Endodermal cell (in vitro differentiated cells): Measurements from ENCODE around the gene BRD7. TPM values are rescaled to one million over a fixed set of nuclear protein-coding genes. Genes with fewer than 3 reads are reported as not detected.

ENCODE experiments used
- DNase-seq: peaks from one replicate; pipeline ENCODE4 v3.0.0-alpha.2; 2017
- H3K27ac ChIP-seq: 2 replicates; pipeline ENCODE4 v1.5.1; 2013; ENCODE audit warnings: mild to moderate bottlenecking, low read depth, low read length, moderate library complexity
- H3K27me3 ChIP-seq: 2 replicates; pipeline ENCODE4 v1.6.1; 2013; ENCODE audit warnings: mild to moderate bottlenecking, low read length, moderate library complexity; ENCODE audit not compliant: insufficient read depth, control insufficient read depth, poor library complexity, severe bottlenecking
- H3K36me3 ChIP-seq: 2 replicates; pipeline ENCODE4 v1.7.0; 2013; ENCODE audit warnings: mild to moderate bottlenecking, low read length, moderate library complexity; ENCODE audit not compliant: control insufficient read depth, insufficient read depth
- H3K4me1 ChIP-seq: one replicate; pipeline ENCODE4 v1.7.0; 2013; ENCODE audit warnings: low read length; ENCODE audit not compliant: control insufficient read depth, insufficient read depth
- H3K4me3 ChIP-seq: 2 replicates; pipeline ENCODE4 v1.5.1; 2013; ENCODE audit warnings: mild to moderate bottlenecking, low read length, moderate library complexity
- H3K9ac ChIP-seq: 2 replicates; pipeline ENCODE4 v1.6.1; 2013; ENCODE audit warnings: mild to moderate bottlenecking, low read length, moderate library complexity; ENCODE audit not compliant: poor library complexity, severe bottlenecking; ENCODE audit errors: extremely low read depth
- H3K9me3 ChIP-seq: 2 replicates; pipeline ENCODE4 v1.6.1; 2013; ENCODE audit warnings: mild to moderate bottlenecking, low read length, moderate library complexity; ENCODE audit not compliant: control insufficient read depth
- H3K27ac Mint-ChIP-seq: 2 replicates; pipeline ENCODE4 v1.8.0; 2020; ENCODE audit warnings: mixed read lengths
- H3K27me3 Mint-ChIP-seq: 2 replicates; pipeline ENCODE4 v1.8.0; 2021; ENCODE audit warnings: mild to moderate bottlenecking, mixed read lengths; ENCODE audit not compliant: insufficient read depth
- H3K36me3 Mint-ChIP-seq: 2 replicates; pipeline ENCODE4 v1.8.0; 2020; ENCODE audit warnings: low read depth, mixed read lengths
- H3K4me1 Mint-ChIP-seq: 2 replicates; pipeline ENCODE4 v1.8.0; 2020; ENCODE audit warnings: mixed read lengths
- H3K4me3 Mint-ChIP-seq: 2 replicates; pipeline ENCODE4 v1.8.0; 2020; ENCODE audit warnings: mild to moderate bottlenecking, moderate library complexity, mixed read lengths
- H3K9me3 Mint-ChIP-seq: 2 replicates; pipeline ENCODE4 v1.8.0; 2020; ENCODE audit warnings: mild to moderate bottlenecking, mixed read lengths
- CTCF ChIP-seq: fragments of 200-600 bp; sonication (generic); conservative IDR thresholded peaks from 2 replicates; pipeline ENCODE4 v1.5.0; 2021; ENCODE audit warnings: antibody characterized with exemption, mild to moderate bottlenecking
- WGBS, 2 experiments: methylation state at CpG; one replicate each; pipeline versions ENCODE4 v1.1.5 to v1.1.7; 2013; ENCODE audit warnings: missing lambda C conversion rate in 2 of 2, mixed read lengths in 1 of 2; ENCODE audit not compliant: insufficient coverage in 1 of 2, insufficient read length in 1 of 2; 5-methylcytosine and 5-hydroxymethylcytosine counted together
- total RNA-seq, 2 donors: library from RNA; stranded (reverse); fragmentation: NEBNext Ultra II Directional in 1 of 2; extraction: Animal tissue kit (Norgen Biotek cat#: 25700) in 1 of 2; gene quantifications; 2 replicates in 1 of 2; 3 replicates in 1 of 2; pipeline ENCODE4 v1.2.1, GENCODE V29; 2021

Gene BRD7
- total RNA-seq, 2 donors from 2014 or later, result 125 to 163 TPM

GRCh38 chr16:50276801-50277555 lies 91.8 kb downstream of the BRD7 start:
- Histone ChIP-seq H3K4me1 (peaks cover 5% of the 10 kb centered on the region), H3K9ac (no peak overlapping the region), H3K27ac (no peak overlapping the region), H3K4me3 (no peak overlapping the region), H3K27me3 (no peaks in the 10 kb centered on the region), H3K9me3 (no peaks in the 10 kb centered on the region), H3K36me3 (no peaks in the 10 kb centered on the region)
- no peaks in the 10 kb centered on the region for H3K36me3 Mint-ChIP-seq
- no peak overlapping the region for H3K4me3 Mint-ChIP-seq
- DNase-seq, result no peak
- no peak for TF ChIP-seq CTCF
- no peaks in the 10 kb centered on the region for H3K27me3 Mint-ChIP-seq
- no peak overlapping the region for H3K27ac Mint-ChIP-seq
- peaks cover 8% of the 10 kb centered on the region for H3K4me1 Mint-ChIP-seq
- peaks cover 7% of the 10 kb centered on the region for H3K9me3 Mint-ChIP-seq
- WGBS, 2 experiments, result 94 to 97% methylated on average over 2 to 4 of the region's 4 CpGs

DNA sequence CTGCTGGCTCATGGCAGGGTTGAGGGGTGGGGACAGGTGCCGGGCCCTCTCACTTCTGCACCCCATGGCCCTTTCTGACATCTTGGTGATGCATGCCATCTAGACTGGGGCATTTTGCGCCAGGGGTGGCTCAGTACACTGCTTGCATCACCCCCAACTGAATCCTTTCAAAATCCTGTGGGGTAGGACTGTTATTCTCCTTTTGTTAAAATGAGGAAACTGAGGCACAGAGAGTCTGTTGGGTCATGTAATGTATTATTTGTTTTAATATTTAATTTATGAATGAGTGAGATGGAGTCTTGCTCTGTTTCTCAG lies 92.5 kb downstream of the BRD7 start:
- Histone ChIP-seq H3K4me3 (no peak overlapping the region), H3K9me3 (no peaks in the 10 kb centered on the region), H3K9ac (no peak overlapping the region), H3K36me3 (no peaks in the 10 kb centered on the region), H3K27me3 (no peaks in the 10 kb centered on the region), H3K4me1 (peaks cover 5% of the 10 kb centered on the region), H3K27ac (no peak overlapping the region)
- H3K36me3 Mint-ChIP-seq, result no peaks in the 10 kb centered on the region
- 92 to 100% methylated on average over 1 to 2 of the region's 2 CpGs for WGBS, 2 experiments
- H3K27me3 Mint-ChIP-seq, result no peaks in the 10 kb centered on the region
- DNase-seq, result no peak
- no peak overlapping the region for H3K4me3 Mint-ChIP-seq
- TF ChIP-seq CTCF, result no peak
- peaks cover 7% of the 10 kb centered on the region for H3K9me3 Mint-ChIP-seq
- no peak overlapping the region for H3K27ac Mint-ChIP-seq
- H3K4me1 Mint-ChIP-seq, result peaks cover 8% of the 10 kb centered on the region

DNA sequence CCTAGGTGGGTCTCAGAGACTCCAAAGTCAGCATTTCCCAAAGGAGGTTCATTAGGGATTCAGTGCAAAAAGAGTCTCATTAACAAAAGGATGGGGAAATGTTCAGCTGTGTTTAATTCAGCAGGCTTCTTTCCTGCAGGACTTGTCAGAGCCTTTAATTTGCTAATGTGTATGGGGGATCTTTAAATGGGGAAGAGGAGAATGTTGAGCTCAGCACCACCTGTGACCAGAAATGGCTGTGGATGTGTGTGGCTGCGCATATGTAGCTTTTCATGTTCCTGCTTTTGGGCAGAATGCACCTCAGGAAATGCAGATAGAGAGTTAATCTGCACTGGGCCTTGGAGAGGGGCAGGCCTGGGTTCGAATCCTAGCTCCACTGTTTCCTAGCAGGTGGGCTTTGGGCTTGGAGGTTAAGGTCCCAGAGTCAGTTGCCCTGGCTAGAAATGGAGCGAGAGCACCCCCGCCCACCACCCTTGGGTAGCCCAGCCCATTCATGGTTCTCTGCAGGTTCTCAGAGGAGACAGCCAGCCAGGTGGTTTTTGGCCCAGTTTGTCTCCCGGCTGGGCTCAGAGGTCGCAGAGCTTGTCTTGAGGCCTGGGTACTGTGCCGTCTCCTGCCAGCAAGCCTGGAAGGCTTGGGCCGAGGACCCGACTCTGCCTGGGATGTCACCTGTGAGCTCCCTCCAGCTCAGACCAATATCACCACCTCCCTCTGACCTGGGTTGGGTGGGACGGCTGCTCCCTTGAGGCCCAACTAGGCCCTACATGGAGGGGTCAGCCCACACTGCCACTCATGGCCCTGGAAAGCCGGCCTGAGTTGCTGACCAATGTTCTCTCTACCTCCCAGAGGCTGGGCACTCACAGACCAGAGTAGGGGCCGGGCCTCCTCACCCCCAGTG lies 93.1 kb downstream of the BRD7 start:
- Mint-ChIP-seq H3K9me3 (peaks cover 7% of the 10 kb centered on the region), H3K4me3 (no peak overlapping the region), H3K4me1 (peaks cover 8% of the 10 kb centered on the region), H3K27me3 (no peaks in the 10 kb centered on the region), H3K27ac (no peak overlapping the region), H3K36me3 (no peaks in the 10 kb centered on the region)
- DNase-seq, result no peak
- WGBS, 2 experiments, result 80 to 87% methylated on average over 5 to 12 of the region's 12 CpGs
- H3K9me3 ChIP-seq, result no peaks in the 10 kb centered on the region
- no peaks in the 10 kb centered on the region for H3K36me3 ChIP-seq
- no peaks in the 10 kb centered on the region for H3K27me3 ChIP-seq
- no peak overlapping the region for H3K27ac ChIP-seq
- H3K4me3 ChIP-seq, result no peak overlapping the region
- no peak for TF ChIP-seq CTCF
- no peak overlapping the region for H3K9ac ChIP-seq
- H3K4me1 ChIP-seq, result peaks cover 5% of the 10 kb centered on the region
